HG03039 (cell line): ENCODE measurements around the gene DES.

Experiments used
- ATAC-seq: cut with Tn5 transposase; IDR thresholded peaks from one replicate; pipeline ENCODE4 v1.9.1; 2021; ENCODE audit warnings: mild to moderate bottlenecking, moderate library complexity; ENCODE audit not compliant: unreplicated experiment

Gene DES

GRCh38 chr2:219452361-219453317, 34.5 kb downstream of the DES start:
- ATAC-seq: no peak

- ATAC-seq: no peak
These were observed 35.8 kb downstream of the DES start for GRCh38 chr2:219453671-219454590.

GRCh38 chr2:219455581-219455980, 37.4 kb downstream of the DES start:
- no peak for ATAC-seq

- no peak for ATAC-seq
These were observed 39.7 kb downstream of the DES start for GRCh38 chr2:219457784-219458369.

- no peak for ATAC-seq
These were observed 40.8 kb downstream of the DES start for GRCh38 chr2:219458996-219459395.

- ATAC-seq: no peak
These were observed 41.5 kb downstream of the DES start for GRCh38 chr2:219459460-219460311.

- ATAC-seq: no peak
These were observed 42.3 kb downstream of the DES start for GRCh38 chr2:219460424-219460926.

GRCh38 chr2:219461047-219461514, 42.9 kb downstream of the DES start:
- ATAC-seq: no peak

- ATAC-seq: no peak
These were observed 43.5 kb downstream of the DES start for GRCh38 chr2:219461669-219462068.

GRCh38 chr2:219462349-219462748, 44.2 kb downstream of the DES start:
- ATAC-seq: no peak

GRCh38 chr2:219464286-219465032, 46.3 kb downstream of the DES start:
- ATAC-seq: no peak

- ATAC-seq: no peak
These were observed 47.7 kb downstream of the DES start for GRCh38 chr2:219465659-219466561.

GRCh38 chr2:219466816-219467735, 48.9 kb downstream of the DES start:
- ATAC-seq: no peak

GRCh38 chr2:219467736-219468075, 49.5 kb downstream of the DES start:
- no peak for ATAC-seq

- ATAC-seq: no peak
These were observed 50.4 kb downstream of the DES start for GRCh38 chr2:219468410-219469185.

GRCh38 chr2:219469186-219469724, 51.1 kb downstream of the DES start:
- ATAC-seq: no peak
